ENCODE data around the gene SRGAP2B. TPM values are rescaled to one million over a fixed set of nuclear protein-coding genes. Genes with fewer than 3 reads are reported as not detected.
"Not testable (repeated sequence)": the region's sequence is repeated elsewhere in the genome, so short reads cannot be mapped to it uniquely, and the experiment has no call there.

Gene SRGAP2B
- polyA plus RNA-seq, 4 donors, result 1.4 to 6.8 (median 4.2) TPM

DNA sequence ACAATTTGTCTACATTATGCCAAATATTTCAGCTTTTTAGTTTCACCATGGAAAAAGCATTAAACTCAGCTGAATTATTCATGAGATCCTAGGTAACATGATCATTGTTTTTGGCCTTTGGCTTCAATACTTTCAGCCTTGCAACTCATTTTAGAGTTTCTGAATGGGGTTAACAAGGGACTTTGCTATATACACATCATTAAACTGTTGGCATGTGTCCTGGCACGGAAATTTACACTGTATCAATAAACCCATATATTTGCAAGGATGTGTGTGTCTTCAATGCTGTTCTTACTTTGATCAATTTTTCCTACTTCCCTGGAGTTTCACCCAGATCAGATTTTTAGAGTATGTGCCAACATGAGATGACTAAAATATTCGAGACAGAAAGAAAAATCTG is 61.6 kb downstream of the SRGAP2B start:
- no CpG with 5 or more reads among the region's 2 CpGs for WGBS, 3 donors
- not testable (repeated sequence) for H3K27ac ChIP-seq (ENCODE audit: low read depth in 1 of 3, low read length in 2 of 3); FAIRE-seq; H3K4me1 ChIP-seq (ENCODE audit: control insufficient read depth in 3 of 3, insufficient read depth in 2 of 3, low read depth in 1 of 3, low read length in 2 of 3); H3K36me3 ChIP-seq (ENCODE audit: control insufficient read depth in 3 of 3, insufficient read depth in 2 of 3, low read depth in 1 of 3, low read length in 3 of 3); H3K27me3 ChIP-seq (ENCODE audit: control insufficient read depth in 3 of 3, insufficient read depth in 3 of 3, low read length in 3 of 3); DNase-seq; H3K4me3 ChIP-seq (ENCODE audit: low read depth in 1 of 3, low read length in 3 of 3); H3K9me3 ChIP-seq (ENCODE audit: control insufficient read depth in 2 of 2, insufficient read depth in 1 of 2, low read depth in 1 of 2, low read length in 1 of 2)

DNA sequence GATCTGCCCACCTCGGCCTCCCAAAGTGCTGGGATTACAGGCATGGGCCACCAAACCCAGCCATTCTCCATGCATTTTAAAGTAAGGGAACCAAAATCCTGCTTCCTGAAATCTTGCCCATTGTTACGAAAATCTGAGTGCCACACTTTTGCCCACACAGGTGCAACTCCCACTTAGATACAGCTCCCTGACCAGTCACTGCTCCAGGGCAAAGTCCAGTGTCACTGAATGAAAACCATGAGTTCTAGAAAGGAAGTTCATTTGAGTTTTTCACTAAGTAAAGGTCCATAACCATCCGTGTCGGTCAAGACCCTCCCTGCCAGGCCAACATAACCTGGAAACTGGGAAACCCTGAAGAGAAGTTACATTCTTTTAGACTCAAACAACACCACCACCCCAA is 67.9 kb downstream of the SRGAP2B start:
- H3K4me1 ChIP-seq (ENCODE audit: control insufficient read depth in 3 of 3, insufficient read depth in 2 of 3, low read depth in 1 of 3, low read length in 2 of 3); H3K9me3 ChIP-seq (ENCODE audit: control insufficient read depth in 2 of 2, insufficient read depth in 1 of 2, low read depth in 1 of 2, low read length in 1 of 2); H3K27ac ChIP-seq (ENCODE audit: low read depth in 1 of 3, low read length in 2 of 3); H3K36me3 ChIP-seq (ENCODE audit: control insufficient read depth in 3 of 3, insufficient read depth in 2 of 3, low read depth in 1 of 3, low read length in 3 of 3); H3K27me3 ChIP-seq (ENCODE audit: control insufficient read depth in 3 of 3, insufficient read depth in 3 of 3, low read length in 3 of 3); H3K4me3 ChIP-seq (ENCODE audit: low read depth in 1 of 3, low read length in 3 of 3); FAIRE-seq; DNase-seq: not testable (repeated sequence)
- WGBS, 3 donors, result no CpG with 5 or more reads among the region's 4 CpGs

DNA sequence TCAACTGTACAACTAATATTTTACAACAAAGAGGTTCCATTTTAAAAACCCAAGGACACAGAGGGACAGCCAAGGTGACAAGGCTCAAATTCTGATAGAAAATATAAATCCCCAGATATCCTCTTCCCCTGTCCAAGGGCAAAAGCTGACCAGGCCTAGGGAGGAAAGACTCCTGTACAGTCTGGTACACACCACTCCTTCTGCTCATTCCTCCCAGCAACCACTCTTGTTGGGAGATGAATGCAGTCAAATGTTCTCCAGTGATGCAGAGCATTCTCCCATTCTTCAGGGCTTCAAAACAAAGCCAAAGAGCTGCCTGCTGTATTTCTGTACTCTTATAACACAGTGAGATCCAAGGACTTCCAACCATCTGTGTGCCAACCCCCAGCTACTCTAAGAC is 69.8 kb downstream of the SRGAP2B start:
- H3K27me3 ChIP-seq (ENCODE audit: control insufficient read depth in 3 of 3, insufficient read depth in 3 of 3, low read length in 3 of 3); H3K9me3 ChIP-seq (ENCODE audit: control insufficient read depth in 2 of 2, insufficient read depth in 1 of 2, low read depth in 1 of 2, low read length in 1 of 2); H3K27ac ChIP-seq (ENCODE audit: low read depth in 1 of 3, low read length in 2 of 3); H3K4me3 ChIP-seq (ENCODE audit: low read depth in 1 of 3, low read length in 3 of 3); H3K36me3 ChIP-seq (ENCODE audit: control insufficient read depth in 3 of 3, insufficient read depth in 2 of 3, low read depth in 1 of 3, low read length in 3 of 3); DNase-seq; H3K4me1 ChIP-seq (ENCODE audit: control insufficient read depth in 3 of 3, insufficient read depth in 2 of 3, low read depth in 1 of 3, low read length in 2 of 3); FAIRE-seq: not testable (repeated sequence)

DNA sequence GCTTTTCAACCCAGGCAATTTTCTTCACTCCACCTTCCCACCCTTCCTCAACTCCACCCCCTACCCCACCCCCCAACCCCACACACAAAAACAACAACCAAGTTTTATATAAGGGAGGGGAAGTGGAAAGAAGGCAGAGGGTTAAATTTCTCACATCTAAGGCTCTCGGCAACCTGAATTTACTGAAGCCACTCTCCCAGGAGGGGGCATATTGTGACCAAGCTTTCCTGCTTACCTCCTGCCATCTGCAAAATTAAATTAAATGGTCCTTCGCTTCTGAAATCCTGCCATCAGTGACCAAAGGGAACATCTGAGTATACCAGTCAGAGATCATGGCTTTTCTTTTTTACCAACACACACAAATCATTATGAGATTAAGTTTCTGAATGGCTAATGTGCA is 72.9 kb downstream of the SRGAP2B start:
- DNase-seq; H3K9me3 ChIP-seq (ENCODE audit: control insufficient read depth in 2 of 2, insufficient read depth in 1 of 2, low read depth in 1 of 2, low read length in 1 of 2); FAIRE-seq; H3K36me3 ChIP-seq (ENCODE audit: control insufficient read depth in 3 of 3, insufficient read depth in 2 of 3, low read depth in 1 of 3, low read length in 3 of 3); H3K4me3 ChIP-seq (ENCODE audit: low read depth in 1 of 3, low read length in 3 of 3); H3K27ac ChIP-seq (ENCODE audit: low read depth in 1 of 3, low read length in 2 of 3); H3K27me3 ChIP-seq (ENCODE audit: control insufficient read depth in 3 of 3, insufficient read depth in 3 of 3, low read length in 3 of 3); H3K4me1 ChIP-seq (ENCODE audit: control insufficient read depth in 3 of 3, insufficient read depth in 2 of 3, low read depth in 1 of 3, low read length in 2 of 3): not testable (repeated sequence)
- 80% methylated on average over 1 of the region's 2 CpGs; no CpG with 5 or more reads in 2 of the 3 donors for WGBS, 3 donors

DNA sequence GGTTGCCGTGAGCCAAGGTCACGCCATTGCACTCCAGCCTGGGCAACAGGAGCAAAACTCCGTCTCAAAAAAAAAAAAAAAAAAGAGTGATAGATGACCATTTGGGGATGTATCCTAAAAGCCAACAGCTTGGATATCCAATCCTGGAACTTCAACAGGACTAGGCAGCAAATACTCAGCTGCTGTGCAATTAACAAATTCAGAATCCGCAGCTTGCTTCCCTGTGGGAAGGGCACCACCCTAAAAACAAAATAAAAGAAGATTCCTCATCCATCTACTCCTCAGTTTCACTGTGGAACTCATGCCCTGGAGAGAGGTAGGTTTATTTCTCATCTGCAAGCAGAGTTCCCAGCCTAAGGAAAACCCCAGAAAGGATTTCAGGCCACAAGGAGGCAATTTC is 73.4 kb downstream of the SRGAP2B start:
- not testable (repeated sequence) for H3K9me3 ChIP-seq (ENCODE audit: control insufficient read depth in 2 of 2, insufficient read depth in 1 of 2, low read depth in 1 of 2, low read length in 1 of 2); H3K4me1 ChIP-seq (ENCODE audit: control insufficient read depth in 3 of 3, insufficient read depth in 2 of 3, low read depth in 1 of 3, low read length in 2 of 3); H3K36me3 ChIP-seq (ENCODE audit: control insufficient read depth in 3 of 3, insufficient read depth in 2 of 3, low read depth in 1 of 3, low read length in 3 of 3); H3K27me3 ChIP-seq (ENCODE audit: control insufficient read depth in 3 of 3, insufficient read depth in 3 of 3, low read length in 3 of 3); H3K4me3 ChIP-seq (ENCODE audit: low read depth in 1 of 3, low read length in 3 of 3); FAIRE-seq; H3K27ac ChIP-seq (ENCODE audit: low read depth in 1 of 3, low read length in 2 of 3); DNase-seq
- 87 to 100% (median 88%) methylated on average over 3 of the region's 4 CpGs for WGBS, 3 donors

DNA sequence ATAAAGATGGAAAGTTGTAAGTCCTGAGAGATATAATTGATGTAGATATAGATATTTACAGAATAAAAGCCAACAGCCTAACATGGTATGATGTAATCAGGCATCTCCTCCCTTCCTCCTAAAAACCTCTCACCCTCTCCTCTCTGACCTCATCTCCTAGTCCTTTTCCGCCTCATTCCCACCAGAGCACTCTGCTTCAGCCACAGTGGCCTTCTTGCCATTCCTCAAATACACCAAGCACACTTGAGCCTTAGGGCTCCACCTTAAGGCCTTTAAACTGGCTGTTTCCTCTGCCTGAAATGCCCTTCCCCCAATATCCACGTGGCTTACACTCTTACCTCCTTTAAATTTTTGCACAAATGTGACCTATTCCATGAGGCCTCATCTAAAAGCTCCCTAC is 75.4 kb downstream of the SRGAP2B start:
- FAIRE-seq; H3K27me3 ChIP-seq (ENCODE audit: control insufficient read depth in 3 of 3, insufficient read depth in 3 of 3, low read length in 3 of 3); H3K9me3 ChIP-seq (ENCODE audit: control insufficient read depth in 2 of 2, insufficient read depth in 1 of 2, low read depth in 1 of 2, low read length in 1 of 2); DNase-seq; H3K4me1 ChIP-seq (ENCODE audit: control insufficient read depth in 3 of 3, insufficient read depth in 2 of 3, low read depth in 1 of 3, low read length in 2 of 3); H3K36me3 ChIP-seq (ENCODE audit: control insufficient read depth in 3 of 3, insufficient read depth in 2 of 3, low read depth in 1 of 3, low read length in 3 of 3); H3K4me3 ChIP-seq (ENCODE audit: low read depth in 1 of 3, low read length in 3 of 3); H3K27ac ChIP-seq (ENCODE audit: low read depth in 1 of 3, low read length in 2 of 3): not testable (repeated sequence)
- WGBS, 3 donors, result 39 to 73% (median 62%) methylated on average over 2 of the region's 2 CpGs

DNA sequence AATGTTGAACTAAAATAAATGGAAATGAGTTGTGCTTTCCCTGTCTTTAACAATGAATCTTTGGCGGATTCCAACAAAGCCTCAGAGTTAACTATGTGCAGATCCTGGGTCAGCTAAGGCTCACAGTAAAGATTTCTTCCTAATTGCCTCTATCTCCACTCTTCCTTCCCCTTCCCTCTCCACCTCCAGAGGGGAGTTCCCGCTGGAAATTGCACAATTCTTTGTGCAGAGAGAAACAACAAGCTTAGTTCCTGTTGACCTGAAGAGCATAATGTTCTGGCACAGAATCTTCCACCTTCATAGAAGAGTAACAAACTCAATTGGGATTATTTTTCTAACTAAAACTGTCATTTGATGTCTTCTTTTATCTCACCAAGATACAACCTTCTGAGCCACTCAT is 77.4 kb downstream of the SRGAP2B start:
- H3K27me3 ChIP-seq (ENCODE audit: control insufficient read depth in 3 of 3, insufficient read depth in 3 of 3, low read length in 3 of 3); H3K9me3 ChIP-seq (ENCODE audit: control insufficient read depth in 2 of 2, insufficient read depth in 1 of 2, low read depth in 1 of 2, low read length in 1 of 2); H3K36me3 ChIP-seq (ENCODE audit: control insufficient read depth in 3 of 3, insufficient read depth in 2 of 3, low read depth in 1 of 3, low read length in 3 of 3); H3K4me1 ChIP-seq (ENCODE audit: control insufficient read depth in 3 of 3, insufficient read depth in 2 of 3, low read depth in 1 of 3, low read length in 2 of 3); DNase-seq; H3K27ac ChIP-seq (ENCODE audit: low read depth in 1 of 3, low read length in 2 of 3); FAIRE-seq; H3K4me3 ChIP-seq (ENCODE audit: low read depth in 1 of 3, low read length in 3 of 3): not testable (repeated sequence)
- WGBS, 3 donors, result 33 to 74% (median 65%) methylated on average over 1 to 2 of the region's 2 CpGs

DNA sequence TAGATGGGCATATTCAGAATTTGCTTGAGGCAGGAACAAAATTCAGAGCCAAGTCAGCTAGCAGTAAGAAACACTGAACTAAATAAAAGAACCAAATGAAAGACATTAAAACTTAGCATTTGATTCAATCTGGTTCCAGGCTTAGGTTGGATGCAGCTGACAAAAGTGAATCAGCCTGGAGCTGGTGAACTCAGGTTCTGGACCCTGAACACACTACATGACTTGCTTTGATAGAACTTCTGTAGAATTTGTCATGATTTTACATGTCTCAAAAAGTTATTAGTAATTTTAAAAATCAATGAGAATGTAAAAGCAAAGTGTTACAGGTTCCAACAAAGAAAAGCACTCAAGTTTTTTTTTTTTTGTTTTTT is 78.7 kb downstream of the SRGAP2B start:
- FAIRE-seq, result not testable (repeated sequence)

DNA sequence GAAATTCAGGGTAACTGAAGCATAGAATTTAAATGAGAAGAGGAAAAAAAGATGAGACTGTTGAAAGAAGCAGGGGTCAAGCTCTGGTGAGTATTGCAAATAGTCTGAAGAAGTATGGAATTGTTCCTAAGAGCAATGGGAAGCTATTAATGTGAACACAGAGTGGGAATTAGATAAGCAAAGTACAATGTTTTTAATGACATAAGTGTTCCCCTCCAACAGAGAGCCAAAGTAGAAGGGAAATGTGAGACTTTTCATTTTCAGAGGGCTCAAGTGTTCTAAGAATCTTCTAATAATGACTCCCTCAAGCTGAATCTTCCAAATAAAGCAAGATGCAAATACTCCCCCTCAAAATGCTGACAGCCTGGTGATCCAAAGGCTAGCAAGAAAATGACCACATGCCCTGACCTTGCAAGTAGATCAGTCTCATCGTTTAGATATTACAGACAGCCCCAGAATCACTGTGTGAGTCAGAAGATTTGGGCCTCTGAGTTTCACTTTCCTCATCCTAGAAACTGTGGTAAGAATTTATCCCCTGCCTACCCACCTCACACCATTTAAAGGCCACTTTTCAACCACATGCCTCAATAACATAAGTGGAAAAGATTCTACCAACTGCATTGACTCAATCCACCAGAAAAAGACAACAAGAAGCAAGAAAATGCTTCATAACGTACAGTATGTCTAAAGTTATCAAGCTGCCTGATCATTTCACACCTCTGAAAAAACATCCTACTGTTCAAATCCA is 79.2 kb downstream of the SRGAP2B start:
- H3K9me3 ChIP-seq (ENCODE audit: control insufficient read depth in 2 of 2, insufficient read depth in 1 of 2, low read depth in 1 of 2, low read length in 1 of 2); H3K36me3 ChIP-seq (ENCODE audit: control insufficient read depth in 3 of 3, insufficient read depth in 2 of 3, low read depth in 1 of 3, low read length in 3 of 3); H3K4me1 ChIP-seq (ENCODE audit: control insufficient read depth in 3 of 3, insufficient read depth in 2 of 3, low read depth in 1 of 3, low read length in 2 of 3); DNase-seq; H3K4me3 ChIP-seq (ENCODE audit: low read depth in 1 of 3, low read length in 3 of 3); FAIRE-seq; H3K27me3 ChIP-seq (ENCODE audit: control insufficient read depth in 3 of 3, insufficient read depth in 3 of 3, low read length in 3 of 3); H3K27ac ChIP-seq (ENCODE audit: low read depth in 1 of 3, low read length in 2 of 3): not testable (repeated sequence)
- no CpG with 5 or more reads among the region's 2 CpGs for WGBS, 3 donors

More for the DNA sequence above, 78.7 kb downstream of the SRGAP2B start:
- not testable (repeated sequence) for H3K36me3 ChIP-seq (ENCODE audit: control insufficient read depth in 3 of 3, insufficient read depth in 2 of 3, low read depth in 1 of 3, low read length in 3 of 3); H3K27me3 ChIP-seq (ENCODE audit: control insufficient read depth in 3 of 3, insufficient read depth in 3 of 3, low read length in 3 of 3); DNase-seq; H3K4me3 ChIP-seq (ENCODE audit: low read depth in 1 of 3, low read length in 3 of 3); H3K4me1 ChIP-seq (ENCODE audit: control insufficient read depth in 3 of 3, insufficient read depth in 2 of 3, low read depth in 1 of 3, low read length in 2 of 3); H3K27ac ChIP-seq (ENCODE audit: low read depth in 1 of 3, low read length in 2 of 3); H3K9me3 ChIP-seq (ENCODE audit: control insufficient read depth in 2 of 2, insufficient read depth in 1 of 2, low read depth in 1 of 2, low read length in 1 of 2)
